Endothelial cell of umbilical vein (primary cell): Measurements from ENCODE around the gene PLXNC1.

Experiments
- CTCF ChIP-seq, 2 donors: IDR thresholded peaks; 1 replicate in 1 of 2; 2 replicates in 1 of 2; pipeline ENCODE4 v1.5.1; 2011; ENCODE audit warnings: low read length in 2 of 2, mild to moderate bottlenecking in 2 of 2, moderate library complexity in 2 of 2, control low read depth in 1 of 2, inconsistent platforms in 1 of 2, low read depth in 1 of 2; ENCODE audit not compliant: insufficient read depth in 1 of 2; ENCODE audit errors: extremely low read depth in 1 of 2
- EZH2 ChIP-seq: IDR thresholded peaks from 2 replicates; pipeline ENCODE4 v1.6.1; 2012; ENCODE audit warnings: borderline replicate concordance, low read depth, mild to moderate bottlenecking, moderate library complexity, low read length, inconsistent platforms; ENCODE audit not compliant: severe bottlenecking

GRCh38 chr12:94329366-94329765, 181.0 kb downstream of the PLXNC1 start:
- TF ChIP-seq CTCF (IDR thresholded peaks at IDR 0.05; ENCODE audit: extremely low read depth in 1 of 2, insufficient read depth in 1 of 2, low read depth in 1 of 2, low read length in 2 of 2) (no peak), EZH2 (no peak)
